SHP77 treated with DMSO at 0.1 percent for 48 hours (cell line): ENCODE data around the gene VMP1.
"Not testable (repeated sequence)": the region's sequence is repeated elsewhere in the genome, so short reads cannot be mapped to it uniquely, and the experiment has no call there.

Source experiments
- DNase-seq: peaks from one replicate; lab custom pipeline; 2025; lab: John Stamatoyannopoulos, UW

Gene VMP1

DNA sequence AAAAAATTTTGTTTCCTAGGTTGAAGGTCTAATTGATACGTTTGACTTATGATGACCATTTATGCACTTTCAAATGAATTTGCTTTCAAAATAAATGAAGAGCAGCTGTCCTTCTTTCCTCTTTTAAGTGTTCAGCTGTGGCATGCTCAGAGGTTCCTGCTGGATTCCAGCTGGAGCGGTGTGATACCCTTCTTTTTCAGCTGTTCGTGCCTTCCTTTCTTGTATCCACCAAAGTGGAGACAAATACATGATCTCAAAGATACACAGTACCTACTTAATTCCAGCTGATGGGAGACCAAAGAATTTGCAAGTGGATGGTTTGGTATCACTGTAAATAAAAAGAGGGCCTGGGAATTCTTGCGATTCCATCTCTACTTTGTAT is 134.4 kb downstream of the VMP1 start:
- DNase-seq, result not testable (repeated sequence)

DNA sequence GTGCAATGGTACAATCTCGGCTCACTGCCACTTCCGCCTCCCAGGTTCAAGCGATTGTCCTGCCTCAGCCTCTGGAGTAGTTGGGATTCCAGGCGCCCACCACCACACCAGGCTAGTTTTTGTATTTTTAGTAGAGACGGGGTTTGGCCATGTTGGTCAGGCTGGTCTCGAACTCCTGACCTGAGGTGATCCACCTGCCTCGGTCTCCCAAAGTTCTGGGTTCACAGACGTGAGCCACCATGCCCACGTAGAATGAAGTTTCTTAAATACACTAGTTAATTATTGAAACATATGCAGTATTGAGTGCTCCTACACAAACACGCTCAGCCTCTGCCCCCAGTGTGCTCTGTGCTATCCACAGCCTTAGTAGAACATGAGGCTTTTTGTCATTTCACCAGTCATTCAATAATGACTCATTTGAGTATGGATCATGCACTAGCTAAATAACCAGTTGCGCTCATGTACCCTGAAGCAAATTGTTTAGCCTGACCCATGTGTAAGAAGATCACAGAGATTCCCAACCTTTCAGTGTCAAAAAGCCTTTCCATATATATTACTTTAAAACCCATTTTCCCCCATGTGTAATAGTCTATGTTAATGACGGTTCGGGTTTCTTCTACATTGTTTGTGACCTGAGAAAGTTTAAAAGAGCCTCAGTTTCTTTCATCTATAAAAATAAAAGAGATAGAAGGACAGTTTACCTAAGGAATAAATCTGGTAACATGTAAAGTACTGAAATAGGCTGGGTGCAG is 135.6 kb downstream of the VMP1 start:
- no peak for DNase-seq

DNA sequence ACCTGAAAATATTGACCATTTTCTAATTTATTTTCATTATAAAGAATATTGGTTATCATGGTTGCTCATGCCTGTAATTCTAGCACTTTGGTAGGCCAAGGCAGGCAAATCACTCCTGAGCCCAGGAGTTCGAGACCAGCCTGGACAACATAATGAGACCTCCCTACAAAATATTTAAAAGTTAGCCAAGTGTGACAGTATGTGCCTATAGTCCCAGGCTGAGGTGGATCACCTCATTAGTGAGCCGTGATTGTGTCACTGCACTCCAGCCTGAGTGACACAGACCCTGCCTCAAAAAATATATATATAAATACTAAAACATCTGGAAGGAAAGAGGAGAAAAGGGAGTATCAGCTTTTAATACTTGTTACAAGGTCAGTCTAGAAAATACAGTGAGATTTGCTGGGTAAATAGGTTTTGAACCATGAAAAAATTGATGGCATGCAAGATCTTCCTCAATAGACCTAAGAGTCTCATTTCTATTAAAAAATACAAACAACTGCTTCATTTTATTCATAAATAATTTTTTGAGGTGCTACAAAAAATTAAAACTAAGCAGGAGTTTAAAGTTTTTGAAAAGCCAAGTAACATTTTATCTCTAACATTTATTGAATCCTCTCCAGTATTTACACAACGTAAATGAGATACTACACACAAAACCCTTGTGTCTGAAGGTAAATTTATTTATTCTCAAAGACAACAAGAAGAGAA is 137.6 kb downstream of the VMP1 start:
- DNase-seq, result no peak

DNA sequence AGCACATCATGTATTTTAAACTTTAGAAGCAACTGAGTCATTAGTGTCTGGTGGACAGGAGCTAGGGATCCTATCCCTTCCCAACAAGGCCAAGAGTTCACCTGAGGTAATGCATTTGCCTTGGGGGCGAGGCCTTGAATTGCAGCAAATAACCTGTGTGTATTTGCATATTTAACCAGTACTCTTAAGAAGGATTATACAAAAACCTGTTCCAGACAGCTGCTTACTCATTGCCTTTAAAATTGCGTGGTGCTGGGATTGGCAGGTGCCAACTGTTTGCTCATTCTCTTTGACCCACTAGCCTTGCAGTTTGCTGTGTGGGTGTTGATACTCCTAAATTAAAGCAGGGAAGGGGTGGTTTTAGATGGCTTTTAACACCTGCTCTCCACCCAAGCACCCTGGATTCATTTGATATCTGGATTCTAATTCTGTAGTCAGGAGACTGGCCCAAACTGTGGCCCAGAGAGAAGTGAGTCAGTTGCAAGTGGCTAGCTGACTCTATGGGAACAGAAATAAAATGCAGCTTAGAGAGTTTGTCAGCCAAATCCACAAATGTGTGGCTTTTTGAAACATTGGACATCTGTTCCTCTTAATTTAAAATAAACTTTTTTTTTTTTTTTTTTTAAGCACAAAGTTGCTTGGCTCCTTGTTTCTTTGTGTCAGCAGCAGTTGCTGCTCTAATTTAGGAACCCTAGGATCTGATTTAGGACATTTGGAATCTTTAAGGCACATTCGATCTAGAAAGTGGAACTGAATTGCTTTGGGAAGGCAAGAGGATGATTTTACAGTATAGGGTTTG is 138.3 kb downstream of the VMP1 start:
- DNase-seq, result peak; percentile 99

DNA sequence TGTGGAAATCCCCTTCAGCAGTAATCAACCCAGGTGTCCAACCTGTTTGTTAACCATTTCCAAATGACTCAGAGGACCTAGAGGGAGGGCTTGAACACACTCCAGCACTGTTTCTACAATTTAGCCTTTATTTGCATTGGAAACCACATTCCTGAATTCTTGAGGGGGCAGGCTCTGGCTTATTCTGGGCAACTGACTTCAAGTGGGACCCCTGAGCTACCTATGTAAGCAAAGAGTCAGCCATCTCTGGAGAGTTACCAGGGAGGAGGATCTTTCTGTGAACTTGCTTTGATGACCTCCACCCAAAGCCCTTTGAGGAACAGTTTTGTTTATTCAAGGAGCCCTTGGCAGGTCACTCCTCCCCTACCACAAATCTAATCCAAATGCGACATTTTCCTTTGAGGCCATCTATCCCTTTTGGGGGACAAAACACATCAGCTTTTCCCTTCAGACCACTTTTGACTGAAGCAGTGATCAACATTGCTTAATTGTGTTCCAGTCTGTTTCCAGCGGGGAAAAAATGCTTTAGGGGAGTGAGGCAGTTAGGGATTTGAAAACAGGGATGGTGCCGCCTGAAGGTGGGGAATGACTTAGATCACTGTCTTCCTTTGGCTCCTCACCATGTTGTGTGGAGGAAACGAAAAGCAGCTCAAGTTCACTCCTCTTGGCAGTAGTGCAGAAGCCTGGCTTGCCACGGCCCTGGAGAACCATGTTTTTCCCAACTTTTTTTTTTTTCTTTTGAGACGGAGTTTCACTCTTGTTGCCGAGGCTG is 139.1 kb downstream of the VMP1 start:
- peak; percentile 77 for DNase-seq

DNA sequence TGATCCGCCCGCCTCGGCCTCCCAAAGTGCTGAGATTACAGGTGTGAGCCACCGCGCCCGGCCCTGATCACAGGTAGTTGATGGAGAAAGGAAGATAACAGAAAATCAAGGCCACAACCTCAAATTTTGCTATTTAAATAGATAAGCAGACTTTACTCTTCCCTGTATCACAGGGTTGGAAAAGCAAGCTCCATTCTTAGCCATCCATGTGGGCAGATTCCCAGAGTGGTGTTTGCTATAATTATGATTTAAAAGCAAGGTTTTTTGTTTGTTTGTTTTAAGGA is 140.9 kb downstream of the VMP1 start:
- DNase-seq, result no peak

DNA sequence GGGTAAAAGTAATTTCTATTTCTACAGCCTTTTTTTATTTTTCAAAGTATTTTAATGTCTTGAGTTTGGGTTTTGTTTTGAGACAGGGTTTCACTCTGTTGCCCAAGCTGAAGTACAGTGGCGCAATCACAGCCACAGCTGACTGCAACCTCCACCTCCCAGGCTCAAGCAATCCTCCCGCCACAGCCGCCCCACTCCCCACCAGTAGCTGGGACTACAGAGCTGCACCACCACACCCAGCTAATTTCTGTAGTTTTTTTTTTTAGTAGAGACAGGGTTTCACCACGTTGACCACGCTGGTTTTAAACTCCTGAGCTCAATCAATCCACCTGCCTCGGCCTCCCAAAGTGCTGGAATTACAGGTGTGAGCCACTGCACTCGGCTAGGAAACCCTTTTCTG is 141.3 kb downstream of the VMP1 start:
- no peak for DNase-seq

DNA sequence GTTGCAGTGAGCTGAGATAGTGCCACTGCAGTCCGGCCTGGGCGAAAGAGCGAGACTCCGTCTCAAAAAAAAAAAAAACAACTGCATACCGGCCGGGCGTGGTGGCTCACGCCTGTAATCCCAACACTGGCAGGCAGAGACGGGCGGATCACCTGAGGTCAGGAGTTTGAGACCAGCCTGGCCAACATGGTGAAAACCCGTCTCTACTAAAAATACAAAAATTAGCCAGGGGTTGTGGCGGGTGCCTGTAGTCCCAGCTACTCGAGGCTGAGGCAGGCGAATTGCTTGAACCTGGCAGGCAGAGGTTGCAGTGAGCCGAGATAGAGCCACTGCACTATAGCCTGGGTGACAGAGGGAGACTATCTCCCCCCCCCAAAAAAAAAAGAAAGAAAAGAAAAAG is 142.9 kb downstream of the VMP1 start:
- not testable (repeated sequence) for DNase-seq

DNA sequence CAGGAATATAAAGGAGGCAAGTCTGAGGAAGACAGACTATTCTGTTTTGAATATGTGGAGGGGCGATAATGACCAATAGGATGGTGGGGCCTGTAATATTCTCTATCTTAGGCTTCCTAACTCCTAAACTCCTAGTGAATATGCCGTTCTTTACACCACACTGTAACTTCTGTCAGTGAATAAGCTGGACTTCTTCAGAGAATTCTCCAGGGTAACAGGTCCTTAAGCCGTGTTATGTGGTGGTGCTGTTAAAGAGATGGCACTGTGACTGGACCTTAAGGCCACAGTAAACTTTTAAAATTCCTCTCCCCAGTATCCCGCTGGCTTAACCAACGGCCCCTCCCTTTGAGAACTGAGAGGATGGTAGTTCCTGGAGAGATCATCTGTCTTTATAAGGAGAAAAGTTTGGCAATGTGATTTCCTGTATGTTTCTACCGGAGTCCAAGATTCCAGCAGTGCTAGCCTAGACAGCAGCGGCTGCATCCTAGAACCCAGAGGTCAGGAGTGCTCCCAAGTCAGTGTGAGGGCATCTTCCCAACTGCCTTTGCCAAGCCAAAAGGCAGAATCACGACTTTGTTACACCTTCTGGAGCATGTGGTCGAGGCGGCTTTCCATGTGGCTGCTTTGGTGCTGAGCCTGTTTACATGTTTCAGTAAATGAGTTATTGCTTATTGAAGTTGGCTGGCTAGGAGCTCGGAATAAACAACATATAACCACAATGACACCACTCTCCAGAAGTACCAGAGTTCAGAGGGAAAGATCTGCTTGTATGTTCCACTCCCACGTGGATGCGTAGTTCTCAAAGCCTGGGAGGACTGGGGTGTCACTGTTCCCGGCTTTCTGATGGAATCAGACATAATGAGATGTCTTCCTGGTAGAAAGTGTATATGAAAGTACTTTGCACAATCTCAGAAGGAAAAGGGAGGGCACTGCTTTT is 144.3 kb downstream of the VMP1 start:
- DNase-seq, result no peak

DNA sequence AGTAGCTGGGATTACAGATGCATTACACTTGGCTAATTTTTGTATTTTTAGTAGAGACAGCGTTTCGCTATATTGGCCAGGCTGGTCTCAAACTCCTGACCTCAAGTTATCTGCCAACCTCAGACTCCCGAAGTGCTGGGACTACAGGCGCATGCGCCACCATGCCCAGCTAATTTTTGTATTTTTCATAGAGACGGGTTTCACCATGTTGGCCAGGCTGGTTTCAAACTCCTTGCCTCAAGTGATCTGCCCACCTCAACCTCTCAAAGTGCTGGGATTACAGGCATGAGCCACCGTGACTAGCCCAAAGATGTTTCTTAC is 145.4 kb downstream of the VMP1 start:
- not testable (repeated sequence) for DNase-seq

DNA sequence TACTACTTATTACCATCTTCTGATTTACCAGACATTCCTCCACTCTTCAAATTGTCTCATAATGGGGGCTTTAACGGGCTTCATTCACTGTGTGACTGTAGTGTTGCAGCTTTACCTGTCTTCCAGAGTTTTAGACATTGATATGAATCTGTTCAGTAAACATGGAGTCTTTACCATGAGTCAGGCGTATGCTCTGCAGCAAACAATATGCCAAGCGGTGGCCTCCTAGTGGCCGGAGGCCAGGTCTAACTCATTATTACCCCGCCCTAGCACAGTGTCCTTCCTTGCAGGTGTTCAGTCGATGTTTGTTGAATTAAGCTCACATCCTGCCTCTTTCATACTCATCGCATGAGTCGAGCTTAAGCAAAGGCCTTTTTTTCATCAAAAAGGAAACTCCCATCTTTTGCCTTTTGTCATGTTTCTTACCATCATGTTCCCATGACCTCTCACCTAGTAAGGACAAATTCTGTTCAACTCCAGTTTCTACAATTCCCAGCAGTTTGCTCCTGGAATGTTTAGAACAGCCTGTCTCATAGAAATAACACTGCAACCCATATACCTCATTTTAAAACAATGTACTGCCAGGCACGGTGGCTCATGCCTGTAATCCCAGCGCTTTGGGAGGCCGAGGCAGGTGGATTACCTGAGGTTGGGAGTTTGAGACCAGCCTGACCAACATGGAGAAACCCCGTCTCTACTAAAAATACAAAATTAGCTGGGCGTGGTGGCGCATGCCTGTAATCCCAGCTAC is 145.9 kb downstream of the VMP1 start:
- peak; percentile 94 for DNase-seq

DNA sequence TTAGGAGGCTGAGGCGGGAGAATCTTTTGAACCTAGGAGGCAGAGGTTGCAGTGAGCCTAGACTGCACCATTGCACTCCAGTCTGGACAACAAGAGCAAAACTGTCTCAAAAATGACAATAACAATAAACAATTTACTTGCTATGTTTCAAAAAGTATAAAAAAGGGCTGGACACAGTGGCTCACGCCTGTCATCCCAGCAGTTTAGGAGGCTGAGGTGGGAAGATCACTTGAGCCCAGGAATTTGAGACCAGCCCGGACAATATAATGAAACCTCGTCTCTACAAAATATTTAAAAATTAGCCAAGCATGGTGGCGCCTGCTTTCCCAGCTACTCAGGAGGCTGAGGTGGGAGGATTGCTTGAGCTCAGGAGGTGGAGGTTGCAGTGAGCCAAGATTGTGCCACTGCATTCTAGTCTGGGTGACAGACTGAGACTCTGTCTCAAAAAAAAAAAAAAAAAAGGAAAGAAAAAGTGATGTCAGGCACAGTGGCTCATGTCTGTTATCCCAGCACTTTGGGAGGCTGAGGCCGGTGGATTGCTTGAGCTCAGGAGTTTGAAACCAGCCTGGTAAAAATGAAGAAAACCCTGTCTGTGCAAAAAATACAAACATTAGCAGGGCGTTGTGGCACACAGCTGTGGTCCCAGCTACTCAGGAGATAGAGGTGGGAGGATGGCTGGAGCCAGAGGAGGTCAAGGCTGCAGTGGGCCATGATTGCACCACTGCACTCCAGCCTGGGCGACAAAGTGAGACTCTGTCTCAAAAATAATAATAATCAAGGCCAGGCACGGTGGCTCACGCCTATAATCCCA is 146.7 kb downstream of the VMP1 start:
- not testable (repeated sequence) for DNase-seq

DNA sequence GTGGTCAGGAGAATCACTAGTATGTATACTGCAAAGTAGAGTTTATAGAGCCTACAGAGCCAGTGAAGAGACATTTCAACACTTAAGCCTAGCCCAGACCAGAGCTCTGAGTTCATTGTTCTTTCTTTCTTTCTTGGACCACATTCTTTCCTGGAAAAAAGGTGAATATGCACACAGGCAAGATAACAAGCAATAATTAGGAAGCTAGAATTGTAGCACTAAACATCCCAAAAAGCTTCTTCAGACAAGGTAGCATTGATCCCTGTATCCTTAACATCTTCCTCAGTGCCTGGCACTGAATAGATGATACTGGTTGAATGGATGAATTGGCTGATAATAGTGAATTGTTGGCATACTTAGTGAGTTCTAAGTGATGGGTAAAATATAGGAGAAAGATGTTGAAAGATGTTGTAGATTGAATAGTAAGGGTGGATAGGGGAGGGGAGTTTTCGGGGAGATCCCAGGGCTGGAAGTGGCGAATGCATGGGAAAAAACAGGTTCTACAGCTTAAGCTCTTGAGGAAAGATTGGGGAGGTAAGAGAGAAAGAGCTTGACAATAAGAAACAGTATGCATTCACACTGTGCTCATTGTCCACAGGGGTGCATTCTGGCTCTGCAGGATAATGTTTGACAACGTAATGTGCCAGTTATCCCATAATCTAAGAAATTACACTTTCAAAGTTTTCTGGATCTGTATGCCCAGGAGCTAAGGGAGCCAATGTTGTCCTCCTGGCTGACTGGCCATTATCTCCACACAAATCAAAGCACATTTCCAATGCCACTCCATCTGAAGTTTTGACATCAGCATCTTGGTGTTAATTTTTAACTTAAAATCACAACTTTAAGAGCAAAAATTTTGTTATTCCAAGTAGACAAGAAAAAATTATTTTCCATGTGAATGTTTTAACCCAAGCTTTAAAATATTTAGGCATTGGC is 149.7 kb downstream of the VMP1 start:
- no peak for DNase-seq

DNA sequence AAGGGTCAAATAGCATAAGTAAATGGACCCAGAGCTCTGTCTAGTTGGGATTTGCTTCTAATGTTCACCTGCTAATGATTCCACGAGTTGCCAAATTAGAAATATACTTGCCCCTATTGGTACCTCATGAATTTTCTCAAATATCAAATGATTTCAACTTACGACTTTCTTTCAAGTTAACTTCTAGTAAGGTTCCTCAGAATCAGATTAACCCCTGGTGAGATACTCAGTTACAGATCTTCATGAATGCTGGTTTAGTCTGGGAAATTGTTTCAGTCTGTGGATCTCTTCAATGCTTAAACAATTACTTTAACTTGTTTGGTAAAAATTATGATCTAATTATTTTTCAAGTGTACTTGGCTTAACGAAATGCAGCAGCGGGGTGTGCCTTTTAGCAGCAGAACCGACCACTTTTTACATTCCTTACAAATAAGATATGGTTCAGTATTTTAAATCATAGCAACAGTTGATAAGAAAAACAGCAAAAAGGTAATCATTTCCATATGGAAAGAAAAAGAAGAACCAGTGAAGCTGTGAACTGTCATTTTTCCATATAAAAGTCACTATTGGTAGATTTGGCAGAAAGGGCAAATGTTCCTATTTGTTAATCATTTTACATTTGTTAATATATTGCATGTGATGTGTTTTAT is 150.8 kb downstream of the VMP1 start:
- DNase-seq, result no peak

DNA sequence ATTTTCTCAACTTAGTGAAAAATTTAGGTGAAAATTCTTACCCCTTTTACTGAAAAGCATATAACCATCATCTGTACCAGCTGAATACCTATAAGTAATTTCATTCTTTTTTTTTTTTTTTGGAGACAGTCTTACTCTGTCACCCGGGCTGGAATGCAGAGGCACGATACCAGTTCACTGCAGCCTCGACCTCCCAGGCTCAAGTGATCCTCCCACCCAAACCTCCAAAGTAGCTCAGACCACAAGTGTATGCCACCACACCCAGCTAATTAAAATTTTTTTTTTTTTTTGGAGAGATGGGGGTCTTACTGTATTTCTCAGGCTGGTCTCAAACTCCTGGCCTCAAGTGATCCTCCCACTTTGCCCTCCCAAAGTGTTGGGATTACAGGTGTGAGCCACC is 151.5 kb downstream of the VMP1 start:
- no peak for DNase-seq

DNA sequence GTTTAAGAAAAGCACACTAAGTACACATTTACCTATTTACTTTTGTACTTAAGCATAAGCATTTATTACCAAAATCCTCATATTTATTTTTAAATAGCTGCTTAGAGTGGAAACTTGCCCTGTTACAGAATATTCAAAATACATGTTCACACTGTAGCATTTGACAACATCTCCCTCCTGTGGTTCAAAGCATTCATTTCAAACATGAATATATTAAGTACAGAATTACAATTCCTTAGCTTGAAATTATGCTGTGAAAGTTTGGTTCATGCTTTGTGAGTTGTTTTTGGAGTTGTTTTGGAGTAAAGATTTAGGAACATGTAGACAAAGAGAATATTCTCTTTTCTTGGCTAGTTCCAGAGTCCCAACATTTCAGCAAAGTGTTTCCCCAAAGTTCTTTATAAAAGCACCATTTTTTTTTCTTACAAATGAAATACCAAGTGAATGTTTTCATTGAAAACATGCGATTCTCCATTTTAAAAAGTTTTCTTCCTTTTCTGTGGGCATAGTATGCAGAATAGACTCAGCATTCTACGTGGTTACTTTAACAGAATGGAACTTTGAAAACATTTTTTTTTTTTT is 152.1 kb downstream of the VMP1 start:
- no peak for DNase-seq

DNA sequence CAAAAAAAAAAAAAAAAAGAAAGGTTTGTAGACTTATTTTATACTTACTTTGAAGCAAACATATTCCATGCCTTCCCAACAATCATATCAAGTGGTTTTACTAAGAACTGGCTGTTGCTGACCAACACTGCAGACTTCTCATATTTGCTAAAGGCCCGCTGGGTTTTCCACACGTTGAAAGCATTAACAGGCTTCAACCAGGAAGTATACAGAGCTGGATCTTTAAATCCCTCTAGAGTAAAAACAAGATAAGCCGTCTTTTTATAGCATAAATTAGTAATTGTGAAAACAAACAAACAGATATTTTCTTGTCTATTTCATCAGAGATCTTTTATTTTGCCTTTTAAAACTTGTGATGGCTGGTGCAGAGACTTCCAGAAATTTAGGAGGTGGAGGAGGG is 156.2 kb downstream of the VMP1 start:
- DNase-seq, result no peak

DNA sequence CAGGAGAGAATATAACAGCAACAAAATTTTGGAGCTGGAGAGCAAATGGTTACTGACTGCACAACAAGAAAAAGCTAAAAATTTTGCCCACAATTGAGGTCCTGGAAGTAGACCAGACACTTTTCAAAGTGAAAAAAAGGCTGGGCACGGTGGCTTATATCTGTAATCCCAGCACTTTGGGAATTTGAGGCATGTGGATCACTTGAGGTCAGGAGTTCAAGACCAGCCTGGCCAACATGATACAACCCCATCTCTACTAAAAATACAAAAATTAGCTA is 162.4 kb downstream of the VMP1 start:
- no peak for DNase-seq
